ENCODE results near the gene POLR1D.

Gene POLR1D

GRCh38 chr13:27599096-27599495 is 22.6 kb upstream of the POLR1D start:
- Histone ChIP-seq H3K9me3 (ENCODE audit: control insufficient read depth, low read length) (no peaks in the 10 kb centered on the region), H3K36me3 (ENCODE audit: control insufficient read depth, insufficient read depth, low read length) (no peaks in the 10 kb centered on the region), H3K4me1 (ENCODE audit: control insufficient read depth, insufficient read depth, low read length) (no peaks in the 10 kb centered on the region), H3K27me3 (ENCODE audit: control insufficient read depth, insufficient read depth, low read length) (no peaks in the 10 kb centered on the region), H3K4me3 (ENCODE audit: low read length) (no peak overlapping the region), H3K9ac (ENCODE audit: low read length) (no peak overlapping the region)

GRCh38 chr13:27599845-27600553 is 21.7 kb upstream of the POLR1D start:
- no peak overlapping the region for H3K4me3 ChIP-seq (ENCODE audit: low read length)
- H3K4me1 ChIP-seq (ENCODE audit: control insufficient read depth, insufficient read depth, low read length), result no peaks in the 10 kb centered on the region
- no peaks in the 10 kb centered on the region for H3K36me3 ChIP-seq (ENCODE audit: control insufficient read depth, insufficient read depth, low read length)
- H3K27me3 ChIP-seq (ENCODE audit: control insufficient read depth, insufficient read depth, low read length), result no peaks in the 10 kb centered on the region
- no peak overlapping the region for H3K9ac ChIP-seq (ENCODE audit: low read length)
- no peaks in the 10 kb centered on the region for H3K9me3 ChIP-seq (ENCODE audit: control insufficient read depth, low read length)

DNA sequence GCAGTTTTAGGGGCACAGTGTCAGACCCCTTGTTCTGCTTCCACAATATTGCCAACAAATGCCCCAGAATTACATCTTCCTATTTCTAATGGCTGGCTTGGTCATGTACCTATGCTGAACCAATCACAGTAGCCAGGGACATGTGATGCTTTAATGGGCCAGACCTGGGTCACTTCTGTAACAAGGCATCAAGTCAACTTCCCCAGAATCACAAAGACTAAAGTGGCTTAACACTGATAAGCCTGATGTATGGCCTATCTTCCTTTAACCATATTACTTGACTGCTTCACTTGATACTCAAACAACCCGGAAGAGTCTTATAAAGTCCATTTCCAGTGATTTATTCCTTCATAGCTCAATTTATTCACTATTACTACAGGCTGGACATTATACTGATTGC is 21.0 kb upstream of the POLR1D start:
- no peaks in the 10 kb centered on the region for H3K4me1 ChIP-seq (ENCODE audit: control insufficient read depth, insufficient read depth, low read length)
- no peak overlapping the region for H3K9ac ChIP-seq (ENCODE audit: low read length)
- no peak overlapping the region for H3K4me3 ChIP-seq (ENCODE audit: low read length)
- H3K9me3 ChIP-seq (ENCODE audit: control insufficient read depth, low read length), result no peaks in the 10 kb centered on the region
- no peaks in the 10 kb centered on the region for H3K36me3 ChIP-seq (ENCODE audit: control insufficient read depth, insufficient read depth, low read length)
- no peaks in the 10 kb centered on the region for H3K27me3 ChIP-seq (ENCODE audit: control insufficient read depth, insufficient read depth, low read length)

DNA sequence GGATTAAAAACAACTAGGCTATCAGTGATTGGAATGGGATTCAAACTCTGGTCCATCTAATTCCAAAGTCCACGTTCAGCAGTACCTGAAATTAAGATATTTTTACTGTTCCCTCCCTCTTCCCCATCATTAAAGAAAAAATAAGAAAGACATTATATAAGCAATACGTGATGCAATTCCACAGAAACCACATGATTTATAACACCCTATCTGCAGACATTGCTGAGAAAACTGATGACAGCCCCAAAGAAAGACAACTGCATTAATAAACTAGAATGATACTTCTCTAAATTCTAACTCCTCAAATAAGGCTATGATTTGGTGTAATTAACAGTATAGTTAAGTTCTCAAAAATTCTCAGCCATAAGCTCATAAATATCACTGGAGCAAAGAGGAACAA is 20.5 kb upstream of the POLR1D start:
- no peaks in the 10 kb centered on the region for H3K27me3 ChIP-seq (ENCODE audit: control insufficient read depth, insufficient read depth, low read length)
- no peaks in the 10 kb centered on the region for H3K4me1 ChIP-seq (ENCODE audit: control insufficient read depth, insufficient read depth, low read length)
- no peak overlapping the region for H3K9ac ChIP-seq (ENCODE audit: low read length)

GRCh38 chr13:27601803-27602202 is 19.9 kb upstream of the POLR1D start:
- Histone ChIP-seq H3K27me3 (ENCODE audit: control insufficient read depth, insufficient read depth, low read length) (no peaks in the 10 kb centered on the region), H3K36me3 (ENCODE audit: control insufficient read depth, insufficient read depth, low read length) (no peaks in the 10 kb centered on the region), H3K4me3 (ENCODE audit: low read length) (no peak overlapping the region), H3K9ac (ENCODE audit: low read length) (no peak overlapping the region), H3K4me1 (ENCODE audit: control insufficient read depth, insufficient read depth, low read length) (no peaks in the 10 kb centered on the region), H3K9me3 (ENCODE audit: control insufficient read depth, low read length) (no peaks in the 10 kb centered on the region)

More for the DNA sequence above, 20.5 kb upstream of the POLR1D start:
- Histone ChIP-seq H3K36me3 (ENCODE audit: control insufficient read depth, insufficient read depth, low read length) (no peaks in the 10 kb centered on the region), H3K4me3 (ENCODE audit: low read length) (no peak overlapping the region), H3K9me3 (ENCODE audit: control insufficient read depth, low read length) (no peaks in the 10 kb centered on the region)

DNA sequence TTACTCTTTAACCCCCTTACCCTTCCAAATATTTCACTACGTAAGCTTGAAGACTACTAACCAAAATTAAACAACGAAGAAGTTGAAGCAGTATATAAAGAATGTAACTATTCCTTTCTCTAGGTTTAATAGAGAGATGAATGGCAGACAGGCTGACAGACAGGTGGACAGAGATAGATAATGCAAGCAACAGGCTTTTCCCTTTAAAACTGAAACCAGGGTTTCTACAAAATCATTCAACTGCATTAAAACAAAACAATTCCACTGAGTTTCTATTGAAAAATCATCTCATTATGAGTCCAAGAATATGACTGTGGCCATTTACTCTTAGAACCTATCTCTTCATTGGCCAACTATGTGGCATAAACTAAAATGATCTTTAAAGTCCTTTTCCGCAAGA is 16.6 kb upstream of the POLR1D start:
- no peaks in the 10 kb centered on the region for H3K4me1 ChIP-seq (ENCODE audit: control insufficient read depth, insufficient read depth, low read length)
- H3K9ac ChIP-seq (ENCODE audit: low read length), result no peak overlapping the region
- no peaks in the 10 kb centered on the region for H3K36me3 ChIP-seq (ENCODE audit: control insufficient read depth, insufficient read depth, low read length)
- H3K9me3 ChIP-seq (ENCODE audit: control insufficient read depth, low read length), result no peaks in the 10 kb centered on the region
- no peaks in the 10 kb centered on the region for H3K27me3 ChIP-seq (ENCODE audit: control insufficient read depth, insufficient read depth, low read length)
- H3K4me3 ChIP-seq (ENCODE audit: low read length), result no peak overlapping the region

DNA sequence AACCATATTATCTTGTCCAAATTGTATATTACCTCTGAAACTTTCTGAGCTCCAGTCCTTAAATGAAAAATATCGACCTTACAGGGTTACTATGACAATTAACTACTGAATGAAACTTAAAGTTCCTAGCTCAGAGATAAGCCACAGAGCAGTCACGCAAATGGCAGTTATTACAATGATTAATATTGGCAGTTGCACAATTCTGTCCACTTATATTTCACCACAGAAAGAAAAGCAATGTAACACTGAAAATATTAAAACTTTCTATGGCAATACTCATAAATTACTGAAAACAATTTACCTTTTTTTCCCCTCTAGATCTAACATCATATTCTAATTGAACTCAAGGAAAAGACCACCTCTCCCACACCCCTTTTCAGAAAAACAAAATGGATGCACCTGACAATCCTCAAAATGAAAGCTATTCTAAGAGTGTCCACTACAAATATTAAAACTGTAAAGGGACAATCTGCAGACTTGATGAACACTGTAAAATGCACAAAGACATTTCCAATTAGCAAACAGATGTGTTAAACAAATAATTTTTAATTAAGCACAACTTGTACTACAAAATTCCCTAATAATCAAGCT is 16.0 kb upstream of the POLR1D start:
- no peaks in the 10 kb centered on the region for H3K9me3 ChIP-seq (ENCODE audit: control insufficient read depth, low read length)
- no peak overlapping the region for H3K9ac ChIP-seq (ENCODE audit: low read length)

DNA sequence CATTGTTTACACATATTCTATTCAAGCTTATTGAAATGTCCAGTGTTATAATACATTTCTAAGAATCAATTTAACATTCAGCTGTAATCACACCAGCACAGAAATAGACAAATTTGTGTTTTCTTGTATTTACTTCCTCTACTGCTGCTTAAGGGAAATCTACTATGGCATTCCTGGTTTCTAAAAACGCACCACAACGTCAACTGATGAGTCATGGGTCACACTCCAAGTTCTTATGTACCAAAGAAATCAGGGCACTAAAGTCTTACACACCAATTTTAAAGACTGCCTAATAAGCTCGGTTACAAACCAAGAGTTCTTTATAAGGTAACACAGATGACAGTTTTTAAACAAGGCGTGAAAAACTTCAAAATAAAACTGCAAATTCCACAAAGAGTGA is 14.6 kb upstream of the POLR1D start:
- Histone ChIP-seq H3K36me3 (ENCODE audit: control insufficient read depth, insufficient read depth, low read length) (no peaks in the 10 kb centered on the region), H3K27me3 (ENCODE audit: control insufficient read depth, insufficient read depth, low read length) (no peaks in the 10 kb centered on the region), H3K9ac (ENCODE audit: low read length) (no peak overlapping the region), H3K9me3 (ENCODE audit: control insufficient read depth, low read length) (no peaks in the 10 kb centered on the region), H3K4me3 (ENCODE audit: low read length) (no peak overlapping the region), H3K4me1 (ENCODE audit: control insufficient read depth, insufficient read depth, low read length) (peaks cover 5% of the 10 kb centered on the region)

More for the DNA sequence above, 16.0 kb upstream of the POLR1D start:
- Histone ChIP-seq H3K36me3 (ENCODE audit: control insufficient read depth, insufficient read depth, low read length) (no peaks in the 10 kb centered on the region), H3K4me1 (ENCODE audit: control insufficient read depth, insufficient read depth, low read length) (no peaks in the 10 kb centered on the region), H3K27me3 (ENCODE audit: control insufficient read depth, insufficient read depth, low read length) (no peaks in the 10 kb centered on the region), H3K4me3 (ENCODE audit: low read length) (no peak overlapping the region)

DNA sequence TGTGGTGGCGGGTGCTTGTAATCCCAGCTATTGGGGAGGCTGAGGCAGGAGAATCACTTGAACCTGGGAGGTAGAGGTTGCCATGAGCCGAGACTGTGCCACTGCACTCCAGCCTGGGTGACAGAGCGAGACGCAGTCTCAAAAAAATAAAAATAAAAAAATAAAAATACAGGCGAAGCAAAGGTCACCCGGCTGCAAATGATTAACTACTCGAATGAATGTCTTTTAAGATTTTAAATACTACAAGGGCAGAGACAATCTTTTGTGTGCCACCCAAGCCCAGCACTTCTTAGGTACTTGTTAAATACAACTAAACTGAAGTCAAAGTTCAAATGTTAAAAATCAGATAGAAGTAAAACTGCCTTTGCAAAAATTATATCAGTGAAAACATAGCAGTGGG is 8.1 kb upstream of the POLR1D start:
- Histone ChIP-seq H3K9me3 (ENCODE audit: control insufficient read depth, low read length) (no peaks in the 10 kb centered on the region), H3K4me1 (ENCODE audit: control insufficient read depth, insufficient read depth, low read length) (peaks cover 31% of the 10 kb centered on the region), H3K27me3 (ENCODE audit: control insufficient read depth, insufficient read depth, low read length) (no peaks in the 10 kb centered on the region), H3K9ac (ENCODE audit: low read length) (no peak overlapping the region), H3K4me3 (ENCODE audit: low read length) (no peak overlapping the region), H3K36me3 (ENCODE audit: control insufficient read depth, insufficient read depth, low read length) (peaks cover 4% of the 10 kb centered on the region)

- peaks cover 32% of the 10 kb centered on the region for H3K4me1 ChIP-seq (ENCODE audit: control insufficient read depth, insufficient read depth, low read length)
- peak overlapping the region; percentile 21 for H3K4me3 ChIP-seq (ENCODE audit: low read length)
- peaks cover 4% of the 10 kb centered on the region for H3K36me3 ChIP-seq (ENCODE audit: control insufficient read depth, insufficient read depth, low read length)
- H3K9ac ChIP-seq (ENCODE audit: low read length), result no peak overlapping the region
- no peaks in the 10 kb centered on the region for H3K9me3 ChIP-seq (ENCODE audit: control insufficient read depth, low read length)
- no peaks in the 10 kb centered on the region for H3K27me3 ChIP-seq (ENCODE audit: control insufficient read depth, insufficient read depth, low read length)
These were observed 3.8 kb upstream of the POLR1D start for GRCh38 chr13:27617881-27618321.

GRCh38 chr13:27619093-27619727 is 2.5 kb upstream of the POLR1D start:
- Histone ChIP-seq H3K9me3 (ENCODE audit: control insufficient read depth, low read length) (no peaks in the 10 kb centered on the region), H3K36me3 (ENCODE audit: control insufficient read depth, insufficient read depth, low read length) (peaks cover 4% of the 10 kb centered on the region), H3K4me1 (ENCODE audit: control insufficient read depth, insufficient read depth, low read length) (peaks cover 41% of the 10 kb centered on the region), H3K27me3 (ENCODE audit: control insufficient read depth, insufficient read depth, low read length) (no peaks in the 10 kb centered on the region), H3K4me3 (ENCODE audit: low read length) (peak overlapping the region; percentile 69), H3K9ac (ENCODE audit: low read length) (peak overlapping the region; percentile 97)

DNA sequence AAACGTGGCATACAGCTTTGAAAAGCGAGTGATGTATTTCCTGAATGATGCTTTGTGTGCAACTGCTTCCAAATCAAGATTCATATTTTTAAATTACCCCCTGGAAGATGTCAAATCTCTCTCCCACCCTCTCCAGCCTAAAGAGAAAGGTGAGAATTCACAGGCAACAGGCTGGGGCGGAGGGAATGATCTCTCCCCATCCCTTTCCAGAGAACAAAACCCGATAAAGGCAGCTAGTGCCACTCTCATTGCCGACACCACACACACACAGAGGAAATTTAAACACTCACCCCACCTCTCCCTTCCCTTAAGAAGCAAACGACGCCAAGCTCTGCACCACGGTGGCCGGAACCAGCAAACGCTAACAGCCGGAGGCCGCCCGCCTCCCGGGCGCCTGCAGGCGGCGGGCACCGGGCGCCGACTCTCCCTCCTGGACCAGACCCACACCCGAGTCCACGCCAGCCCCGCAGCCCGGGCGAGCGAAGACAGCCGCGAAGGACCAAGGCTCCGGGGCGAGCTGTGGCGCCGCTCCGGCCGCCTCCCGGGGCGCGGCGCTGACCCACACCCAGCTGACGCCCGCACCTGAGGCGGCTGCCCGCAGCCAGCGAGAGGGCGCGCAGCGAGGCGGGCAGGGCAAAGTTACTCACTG is 1.8 kb upstream of the POLR1D start:
- Histone ChIP-seq H3K27me3 (ENCODE audit: control insufficient read depth, insufficient read depth, low read length) (no peaks in the 10 kb centered on the region), H3K36me3 (ENCODE audit: control insufficient read depth, insufficient read depth, low read length) (peaks cover 4% of the 10 kb centered on the region), H3K4me3 (ENCODE audit: low read length) (peak overlapping the region; percentile 69), H3K9me3 (ENCODE audit: control insufficient read depth, low read length) (no peaks in the 10 kb centered on the region), H3K9ac (ENCODE audit: low read length) (peak overlapping the region; percentile 97), H3K4me1 (ENCODE audit: control insufficient read depth, insufficient read depth, low read length) (peaks cover 45% of the 10 kb centered on the region)
